PFSK-1 (cell line): ENCODE results near the gene EXOC4.

Source experiments
- FOXP2 ChIP-seq: optimal IDR thresholded peaks from 2 replicates; pipeline ENCODE3; 2011; ENCODE audit warnings: borderline replicate concordance, control low read depth, inconsistent platforms; ENCODE audit not compliant: insufficient read depth; ENCODE audit errors: extremely low read length, extremely low read depth
- POLR2AphosphoS5 ChIP-seq: IDR thresholded peaks from 2 replicates; pipeline ENCODE4 v1.6.1; 2012; ENCODE audit warnings: low read depth, mild to moderate bottlenecking, control low read depth, low read length, moderate library complexity
- SIN3A ChIP-seq: IDR thresholded peaks from 2 replicates; pipeline ENCODE4 v1.6.1; 2012; ENCODE audit warnings: mild to moderate bottlenecking, low read length, moderate library complexity, borderline replicate concordance; ENCODE audit not compliant: insufficient read depth
- TAF1 ChIP-seq: IDR thresholded peaks from 2 replicates; pipeline ENCODE4 v1.6.1; 2012; ENCODE audit warnings: low read length, control low read depth, borderline replicate concordance; ENCODE audit not compliant: insufficient read depth
- TF ChIP-seq, protein P1 (sequence below), 2 experiments: IDR thresholded peaks; 2 replicates each; pipeline versions ENCODE4 v1.6.1 to v1.8.0; 2011 to 2012; ENCODE audit warnings: low read depth in 2 of 2, low read length in 2 of 2, control low read depth in 1 of 2, inconsistent platforms in 1 of 2, mild to moderate bottlenecking in 1 of 2, moderate library complexity in 1 of 2; ENCODE audit not compliant: insufficient read depth in 1 of 2

EXOC4 gene

DNA sequence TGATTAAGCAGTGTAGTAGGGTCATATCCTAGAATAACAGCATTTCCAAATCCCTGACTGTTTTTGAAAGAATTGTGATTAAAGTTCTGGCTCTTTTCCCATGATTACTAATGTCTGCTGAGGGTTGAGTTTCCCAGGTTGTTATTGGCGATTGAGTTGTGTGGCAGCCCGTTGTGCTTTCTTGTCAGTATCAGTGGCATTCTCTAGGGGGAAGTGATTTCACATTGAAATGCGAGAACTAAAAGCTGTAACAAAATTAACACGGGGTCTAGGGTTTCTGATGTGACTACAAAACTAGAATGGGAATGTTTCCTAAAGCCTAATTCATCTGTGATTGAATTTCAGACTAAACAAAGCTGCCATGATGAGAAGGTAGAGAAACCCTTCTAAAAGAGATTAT lies 349.4 kb downstream of the EXOC4 start:
- TF ChIP-seq TAF1, result no peak
- TF ChIP-seq FOXP2, result no peak
- TF ChIP-seq SIN3A, result no peak

DNA sequence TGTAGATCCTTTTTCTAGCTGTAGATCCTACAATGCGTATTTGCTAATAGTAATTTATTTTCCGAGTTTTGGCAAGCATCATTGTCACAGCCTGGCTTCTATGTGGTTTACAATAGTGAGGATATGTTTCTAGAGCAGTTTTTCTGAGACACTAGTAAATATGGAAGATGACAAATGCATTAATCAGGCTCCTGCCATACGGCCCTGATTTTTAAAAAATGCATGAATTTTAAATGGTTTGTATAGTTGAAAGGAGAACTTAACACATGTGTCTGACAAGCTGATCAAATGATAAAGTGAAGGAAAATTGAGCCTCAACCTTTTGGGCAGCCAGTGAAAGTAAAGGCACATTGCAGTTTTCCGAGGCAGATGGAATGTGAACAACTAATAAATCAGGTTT lies 354.1 kb downstream of the EXOC4 start:
- TF ChIP-seq TAF1 (no peak), POLR2AphosphoS5 (no peak), SIN3A (no peak), FOXP2 (no peak)
- TF ChIP-seq, protein P1, sequence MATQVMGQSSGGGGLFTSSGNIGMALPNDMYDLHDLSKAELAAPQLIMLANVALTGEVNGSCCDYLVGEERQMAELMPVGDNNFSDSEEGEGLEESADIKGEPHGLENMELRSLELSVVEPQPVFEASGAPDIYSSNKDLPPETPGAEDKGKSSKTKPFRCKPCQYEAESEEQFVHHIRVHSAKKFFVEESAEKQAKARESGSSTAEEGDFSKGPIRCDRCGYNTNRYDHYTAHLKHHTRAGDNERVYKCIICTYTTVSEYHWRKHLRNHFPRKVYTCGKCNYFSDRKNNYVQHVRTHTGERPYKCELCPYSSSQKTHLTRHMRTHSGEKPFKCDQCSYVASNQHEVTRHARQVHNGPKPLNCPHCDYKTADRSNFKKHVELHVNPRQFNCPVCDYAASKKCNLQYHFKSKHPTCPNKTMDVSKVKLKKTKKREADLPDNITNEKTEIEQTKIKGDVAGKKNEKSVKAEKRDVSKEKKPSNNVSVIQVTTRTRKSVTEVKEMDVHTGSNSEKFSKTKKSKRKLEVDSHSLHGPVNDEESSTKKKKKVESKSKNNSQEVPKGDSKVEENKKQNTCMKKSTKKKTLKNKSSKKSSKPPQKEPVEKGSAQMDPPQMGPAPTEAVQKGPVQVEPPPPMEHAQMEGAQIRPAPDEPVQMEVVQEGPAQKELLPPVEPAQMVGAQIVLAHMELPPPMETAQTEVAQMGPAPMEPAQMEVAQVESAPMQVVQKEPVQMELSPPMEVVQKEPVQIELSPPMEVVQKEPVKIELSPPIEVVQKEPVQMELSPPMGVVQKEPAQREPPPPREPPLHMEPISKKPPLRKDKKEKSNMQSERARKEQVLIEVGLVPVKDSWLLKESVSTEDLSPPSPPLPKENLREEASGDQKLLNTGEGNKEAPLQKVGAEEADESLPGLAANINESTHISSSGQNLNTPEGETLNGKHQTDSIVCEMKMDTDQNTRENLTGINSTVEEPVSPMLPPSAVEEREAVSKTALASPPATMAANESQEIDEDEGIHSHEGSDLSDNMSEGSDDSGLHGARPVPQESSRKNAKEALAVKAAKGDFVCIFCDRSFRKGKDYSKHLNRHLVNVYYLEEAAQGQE (IDR thresholded peaks at IDR 0.05; ENCODE audit: insufficient read depth in 1 of 2, low read depth in 2 of 2, low read length in 2 of 2), result no peak

DNA sequence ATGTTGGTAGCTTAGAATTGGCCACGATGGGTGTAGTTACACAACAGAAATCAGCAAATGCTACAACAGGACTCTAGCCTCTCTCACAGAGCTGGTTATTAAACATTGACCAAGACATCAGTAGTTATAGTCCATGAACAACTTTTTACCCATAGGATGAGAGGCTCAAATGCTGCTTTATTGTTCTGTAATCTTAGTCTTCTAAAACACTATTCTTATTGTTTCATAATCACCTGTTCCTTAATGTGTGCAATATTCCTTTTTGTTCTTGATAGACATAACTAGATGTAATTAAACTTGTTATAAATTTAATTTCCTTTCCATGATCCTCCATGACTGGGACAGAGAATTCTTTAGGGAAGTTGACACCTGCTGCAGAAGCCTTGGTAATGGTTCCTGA lies 356.9 kb downstream of the EXOC4 start:
- no peak for TF ChIP-seq FOXP2
- TF ChIP-seq, protein P1 (IDR thresholded peaks at IDR 0.05; ENCODE audit: insufficient read depth in 1 of 2, low read depth in 2 of 2, low read length in 2 of 2), result no peak
- no peak for TF ChIP-seq SIN3A
- no peak for TF ChIP-seq POLR2AphosphoS5
- TF ChIP-seq TAF1, result no peak

DNA sequence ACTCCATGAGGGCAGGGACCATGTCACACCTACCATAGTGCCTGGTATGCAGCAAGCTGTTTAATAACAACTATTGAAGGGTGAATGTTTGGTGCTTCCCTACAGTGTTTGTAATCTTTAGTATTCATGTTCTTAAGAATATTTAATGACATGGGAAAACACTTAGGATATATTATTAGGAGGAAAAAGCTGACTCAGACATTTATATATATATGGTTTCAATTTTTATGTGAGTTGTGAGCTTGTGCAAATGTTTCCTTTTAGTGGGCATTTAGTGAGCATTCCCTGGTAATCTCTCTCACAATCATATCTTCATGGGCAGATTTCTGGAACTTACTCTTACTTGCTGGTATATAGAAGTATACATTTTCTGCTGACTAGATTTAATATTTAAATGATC lies 359.1 kb downstream of the EXOC4 start:
- TF ChIP-seq TAF1, result no peak
- TF ChIP-seq POLR2AphosphoS5, result no peak

DNA sequence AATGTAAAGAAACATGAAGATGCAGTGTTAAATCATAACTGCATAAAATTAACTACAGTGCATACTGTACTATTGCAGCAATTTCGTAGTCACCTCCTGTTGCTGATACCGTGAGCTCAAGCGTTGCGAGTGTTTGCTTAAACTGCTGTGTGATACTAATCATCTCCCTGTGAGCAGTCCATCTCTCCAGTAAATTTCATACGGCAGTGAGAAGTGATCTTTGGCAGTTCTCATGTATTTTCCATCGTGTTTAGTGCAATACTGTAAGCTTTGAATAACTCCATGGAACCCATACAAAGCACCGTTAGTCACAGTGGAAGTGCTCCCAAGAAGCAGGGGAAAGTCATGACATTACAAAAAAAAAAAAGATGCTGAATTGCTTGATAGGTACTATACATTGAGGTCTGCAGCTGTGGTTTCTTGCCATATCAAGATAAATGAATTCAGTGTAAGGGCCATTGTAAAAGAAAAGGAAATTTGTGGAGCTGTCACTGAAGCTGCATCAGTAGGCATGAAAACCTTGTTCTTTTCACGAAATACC lies 360.4 kb downstream of the EXOC4 start:
- TF ChIP-seq SIN3A, result no peak
- TF ChIP-seq, protein P1 (IDR thresholded peaks at IDR 0.05; ENCODE audit: insufficient read depth in 1 of 2, low read depth in 2 of 2, low read length in 2 of 2), result no peak
- TF ChIP-seq TAF1, result no peak
- TF ChIP-seq POLR2AphosphoS5, result no peak
- no peak for TF ChIP-seq FOXP2

DNA sequence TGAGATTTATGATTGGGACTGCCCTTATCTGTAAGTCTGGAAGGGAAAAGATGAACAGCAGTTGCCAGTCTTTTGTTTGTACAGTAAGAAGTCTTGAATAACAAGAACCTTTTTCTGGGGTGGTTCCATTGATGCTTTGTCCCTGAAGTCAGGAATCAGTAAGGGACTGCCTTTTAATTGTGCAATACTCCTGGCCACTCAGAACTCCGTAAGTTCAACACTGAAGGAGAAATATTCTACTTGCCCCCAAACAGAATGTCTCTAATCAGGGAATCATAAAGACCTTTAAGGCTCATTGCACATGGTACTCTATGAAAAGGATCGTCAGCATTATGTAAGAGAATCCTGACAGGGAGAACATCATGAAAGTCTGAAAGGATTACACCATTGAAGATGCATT lies 361.4 kb downstream of the EXOC4 start:
- no peak for TF ChIP-seq TAF1
- TF ChIP-seq FOXP2, result no peak

DNA sequence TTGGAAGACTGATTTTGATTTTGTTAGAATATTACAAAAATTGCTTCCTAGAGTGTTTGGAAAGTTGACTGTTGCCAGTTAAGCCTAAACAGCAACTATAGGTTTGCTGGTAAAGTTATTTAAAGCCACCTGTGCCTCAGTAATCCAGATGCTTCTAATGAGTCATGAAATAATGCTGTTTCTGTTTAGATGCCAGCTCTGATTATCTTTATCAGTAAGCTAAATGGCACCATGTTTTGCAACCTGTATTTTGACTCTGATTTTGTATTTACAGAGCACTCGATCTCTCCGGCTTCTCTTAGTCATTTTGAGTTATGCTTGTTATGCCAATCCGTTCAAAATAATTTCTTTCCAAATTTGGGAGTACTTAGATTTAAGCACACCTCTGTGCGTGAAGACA lies 366.1 kb downstream of the EXOC4 start:
- no peak for TF ChIP-seq FOXP2
